ENCODE data around the gene NCEH1. TPM values are rescaled to one million over a fixed set of nuclear protein-coding genes. Genes with fewer than 3 reads are reported as not detected.

NCEH1 gene
- total and polyA plus RNA-seq, 2 of the 13 experiments (the other 11 are each of a cell fraction or from before 2014, with no cell fraction given): 12.9 to 21.4 TPM

- TF ChIP-seq HNF1B (CRISPR knock-in tag; IDR thresholded peaks at IDR 0.05) (peak; percentile 76), FOSL1 (CRISPR knock-in tag; IDR thresholded peaks at IDR 0.05; ENCODE audit: borderline replicate concordance) (no peak), ZNF552 (CRISPR knock-in tag; IDR thresholded peaks at IDR 0.05; ENCODE audit: borderline replicate concordance) (no peak), ETV5 (CRISPR knock-in tag; IDR thresholded peaks at IDR 0.05; ENCODE audit: borderline replicate concordance) (peak; percentile 36; the same call in 1 of the 2 replicates), SNAPC4 (CRISPR knock-in tag; IDR thresholded peaks at IDR 0.05) (peak; percentile 86), SMC3 (IDR thresholded peaks at IDR 0.05; ENCODE audit: low read length) (peak; percentile 83), TBX2 (CRISPR knock-in tag; IDR thresholded peaks at IDR 0.05; ENCODE audit: borderline replicate concordance) (peak; percentile 83), GATAD2A (CRISPR knock-in tag; IDR thresholded peaks at IDR 0.05) (peak; percentile 75), ELF3 (CRISPR knock-in tag; IDR thresholded peaks at IDR 0.05) (peak; percentile 94), RXRA (CRISPR knock-in tag; IDR thresholded peaks at IDR 0.05) (peak; percentile 82), SMAD1 (CRISPR knock-in tag; IDR thresholded peaks at IDR 0.05; ENCODE audit: borderline replicate concordance, low read depth) (0 out of 2 replicates have a peak, but pooled peaks have one; percentile 26), NONO (IDR thresholded peaks at IDR 0.05) (no peak), NONO (CRISPR knock-in tag; conservative IDR thresholded peaks at IDR 0.05) (peak; percentile 59; the same call in 1 of the 2 replicates), RELA (CRISPR knock-in tag; IDR thresholded peaks at IDR 0.05) (peak; percentile 25; the same call in 1 of the 2 replicates), POLR2G (IDR thresholded peaks at IDR 0.05; ENCODE audit: low read depth, low read length) (peak; percentile 93), EZH2 (conservative IDR thresholded peaks at IDR 0.05; ENCODE audit: low read depth, low read length) (no peak), ZFP90 (CRISPR knock-in tag; IDR thresholded peaks at IDR 0.05; ENCODE audit: borderline replicate concordance) (peak; percentile 52; the same call in 1 of the 2 replicates), ZNF17 (CRISPR knock-in tag; IDR thresholded peaks at IDR 0.05) (no peak), XRCC5 (optimal IDR thresholded peaks at IDR 0.05; ENCODE audit: low read length) (peak; percentile 98), GTF2F1 (IDR thresholded peaks at IDR 0.05; ENCODE audit: low read length) (no peak; the same call in 1 of the 2 replicates), ZC3H4 (CRISPR knock-in tag; IDR thresholded peaks at IDR 0.05; ENCODE audit: borderline replicate concordance) (no peak), ZNF879 (CRISPR knock-in tag; IDR thresholded peaks at IDR 0.05) (0 out of 2 replicates have a peak, but pooled peaks have one; percentile 74)
- TF ChIP-seq, protein P1, sequence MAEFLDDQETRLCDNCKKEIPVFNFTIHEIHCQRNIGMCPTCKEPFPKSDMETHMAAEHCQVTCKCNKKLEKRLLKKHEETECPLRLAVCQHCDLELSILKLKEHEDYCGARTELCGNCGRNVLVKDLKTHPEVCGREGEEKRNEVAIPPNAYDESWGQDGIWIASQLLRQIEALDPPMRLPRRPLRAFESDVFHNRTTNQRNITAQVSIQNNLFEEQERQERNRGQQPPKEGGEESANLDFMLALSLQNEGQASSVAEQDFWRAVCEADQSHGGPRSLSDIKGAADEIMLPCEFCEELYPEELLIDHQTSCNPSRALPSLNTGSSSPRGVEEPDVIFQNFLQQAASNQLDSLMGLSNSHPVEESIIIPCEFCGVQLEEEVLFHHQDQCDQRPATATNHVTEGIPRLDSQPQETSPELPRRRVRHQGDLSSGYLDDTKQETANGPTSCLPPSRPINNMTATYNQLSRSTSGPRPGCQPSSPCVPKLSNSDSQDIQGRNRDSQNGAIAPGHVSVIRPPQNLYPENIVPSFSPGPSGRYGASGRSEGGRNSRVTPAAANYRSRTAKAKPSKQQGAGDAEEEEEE (CRISPR knock-in tag; IDR thresholded peaks at IDR 0.05; ENCODE audit: borderline replicate concordance): peak; percentile 82; the same call in 1 of the 2 replicates
Observed at GRCh38 chr3:172710664-172711453, at the start of gene NCEH1 (continued).
